IMR-90 (cell line): ENCODE data around the gene TBC1D22A. TPM values are rescaled to one million over a fixed set of nuclear protein-coding genes. Genes with fewer than 3 reads are reported as not detected.

ENCODE experiments used
- ATAC-seq: fragments of 200-7000 bp; cut with Tn5 transposase; 2 replicates; pipeline ENCODE4 v1.9.1; 2020; ENCODE audit warnings: low read depth, mild to moderate bottlenecking, moderate library complexity
- BruUV-seq: library from RNA; stranded (reverse); fragments of 400-500 nt; replicated peaks from 2 replicates; lab custom pipeline; 2021; lab: Mats Ljungman, UMichigan
- CTCF ChIA-PET: fragments of 300-600 bp; formaldehyde crosslinking; extraction: SDS; loops from one replicate; lab custom pipeline; 2021; ENCODE audit warnings: antibody characterized with exemption; lab: Yijun Ruan, JAX
- POLR2A ChIA-PET: fragments of 300-600 bp; sonication (Branson Sonifier 250); formaldehyde crosslinking; loops from one replicate; lab custom pipeline; 2022; ENCODE audit warnings: antibody characterized with exemption; ENCODE audit not compliant: unreplicated experiment; lab: Charles Lee
- DNase-seq: peaks from one replicate; pipeline ENCODE4 v3.0.0; 2013
- H2AFZ ChIP-seq: replicated peaks from 2 replicates; pipeline ENCODE3; 2013; ENCODE audit warnings: low read length, mild to moderate bottlenecking; ENCODE audit not compliant: poor library complexity
- H2AK5ac ChIP-seq: 2 replicates; pipeline ENCODE4 v1.6.1; 2013; ENCODE audit warnings: low read depth, low read length, inconsistent platforms
- H2AK9ac ChIP-seq: replicated peaks from 2 replicates; pipeline ENCODE3; 2013; ENCODE audit warnings: mild to moderate bottlenecking, low read depth, low read length, moderate library complexity; ENCODE audit not compliant: poor library complexity
- H2BK120ac ChIP-seq: 2 replicates; pipeline ENCODE4 v1.6.1; 2013; ENCODE audit warnings: low read depth, low read length, inconsistent platforms
- H2BK15ac ChIP-seq: 3 replicates; pipeline ENCODE4 v1.6.1; 2013; ENCODE audit warnings: low read depth, low read length, inconsistent platforms
- H2BK20ac ChIP-seq: 2 replicates; pipeline ENCODE4 v1.6.1; 2013; ENCODE audit warnings: low read depth, mild to moderate bottlenecking, inconsistent platforms, low read length, moderate library complexity
- H2BK5ac ChIP-seq: 2 replicates; pipeline ENCODE4 v1.6.1; 2013; ENCODE audit warnings: mild to moderate bottlenecking, low read depth, low read length, inconsistent platforms; ENCODE audit not compliant: poor library complexity, severe bottlenecking
- H3K14ac ChIP-seq: replicated peaks from 2 replicates; pipeline ENCODE4 v1.6.1; 2013; ENCODE audit warnings: low read depth, low read length, inconsistent platforms
- H3K18ac ChIP-seq: 2 replicates; pipeline ENCODE4 v1.6.1; 2013; ENCODE audit warnings: low read depth, low read length, control low read depth
- H3K23ac ChIP-seq: 2 replicates; pipeline ENCODE4 v1.6.1; 2013; ENCODE audit warnings: low read depth, low read length, inconsistent platforms
- H3K27ac ChIP-seq: 2 replicates; pipeline ENCODE4 v1.5.1; 2013; ENCODE audit warnings: mild to moderate bottlenecking, control low read depth, low read length; ENCODE audit not compliant: insufficient read depth
- H3K27me3 ChIP-seq: 2 replicates; pipeline ENCODE4 v1.6.1; 2013; ENCODE audit warnings: low read length; ENCODE audit not compliant: control insufficient read depth, insufficient read depth
- H3K36me3 ChIP-seq: 2 replicates; pipeline ENCODE4 v1.6.1; 2013; ENCODE audit warnings: low read length, mixed read lengths; ENCODE audit not compliant: control insufficient read depth, insufficient read depth
- H3K4ac ChIP-seq: 2 replicates; pipeline ENCODE4 v1.6.1; 2013; ENCODE audit warnings: low read depth, low read length, inconsistent platforms
- H3K4me1 ChIP-seq: 2 replicates; pipeline ENCODE4 v1.6.1; 2013; ENCODE audit warnings: low read length, mixed read lengths; ENCODE audit not compliant: control insufficient read depth, insufficient read depth
- H3K4me2 ChIP-seq: 2 replicates; pipeline ENCODE4 v1.6.1; 2013; ENCODE audit warnings: low read depth, mild to moderate bottlenecking, control low read depth, low read length, moderate library complexity
- H3K4me3 ChIP-seq: 2 replicates; pipeline ENCODE4 v1.5.1; 2013; ENCODE audit warnings: low read depth, mild to moderate bottlenecking, control low read depth, low read length, moderate library complexity; ENCODE audit not compliant: insufficient read depth
- H3K56ac ChIP-seq: 2 replicates; pipeline ENCODE4 v1.6.1; 2013; ENCODE audit warnings: low read length, inconsistent platforms; ENCODE audit not compliant: insufficient read depth; ENCODE audit errors: extremely low read depth
- H3K79me1 ChIP-seq, 2 experiments: 2 replicates each; pipeline ENCODE4 v1.6.1; 2013; ENCODE audit warnings: low read length in 2 of 2, inconsistent platforms in 1 of 2, low read depth in 1 of 2
- H3K9ac ChIP-seq: 2 replicates; pipeline ENCODE4 v1.6.1; 2013; ENCODE audit warnings: low read depth, low read length, control low read depth
- H3K9me1 ChIP-seq: 2 replicates; pipeline ENCODE4 v1.6.1; 2013; ENCODE audit warnings: low read length, inconsistent platforms; ENCODE audit not compliant: insufficient read depth
- H3K9me3 ChIP-seq: 2 replicates; pipeline ENCODE4 v1.6.1; 2013; ENCODE audit warnings: low read length; ENCODE audit not compliant: control insufficient read depth, insufficient read depth
- H4K20me1 ChIP-seq: 2 replicates; pipeline ENCODE4 v1.6.1; 2013; ENCODE audit warnings: low read length, inconsistent platforms; ENCODE audit not compliant: insufficient read depth
- H4K5ac ChIP-seq: 2 replicates; pipeline ENCODE4 v1.6.1; 2013; ENCODE audit warnings: mild to moderate bottlenecking, low read depth, low read length, control low read depth
- H4K8ac ChIP-seq, 2 experiments: 2 replicates each; pipeline ENCODE4 v1.6.1; 2013; ENCODE audit warnings: low read depth in 2 of 2, low read length in 2 of 2, control low read depth in 1 of 2, inconsistent platforms in 1 of 2
- H4K91ac ChIP-seq: 2 replicates; pipeline ENCODE4 v1.6.1; 2013; ENCODE audit warnings: low read depth, low read length, inconsistent platforms; ENCODE audit not compliant: insufficient read depth
- CEBPB ChIP-seq: IDR thresholded peaks from 2 replicates; pipeline ENCODE4 v1.6.1; 2012; ENCODE audit warnings: low read depth, low read length, improper control_type of control experiment
- CHD1 ChIP-seq: IDR thresholded peaks from 2 replicates; pipeline ENCODE4 v1.6.1; 2012; ENCODE audit warnings: low read depth, low read length, improper control_type of control experiment
- MAFK ChIP-seq: IDR thresholded peaks from 2 replicates; pipeline ENCODE4 v1.6.1; 2012; ENCODE audit warnings: low read depth, low read length, improper control_type of control experiment
- MAZ ChIP-seq: IDR thresholded peaks from 2 replicates; pipeline ENCODE4 v1.6.1; 2012; ENCODE audit warnings: low read depth, mild to moderate bottlenecking, low read length, improper control_type of control experiment, moderate library complexity, borderline replicate concordance
- NFE2L2 ChIP-seq: fragments of 150-350 bp; IDR thresholded peaks from 2 replicates; pipeline ENCODE4 v1.6.1; 2016; ENCODE audit warnings: low read depth, mild to moderate bottlenecking, low read length
- POLR2A ChIP-seq: IDR thresholded peaks from 2 replicates; pipeline ENCODE4 v1.6.1; 2012; ENCODE audit warnings: mild to moderate bottlenecking, low read depth, low read length
- RFX5 ChIP-seq: IDR thresholded peaks from 2 replicates; pipeline ENCODE4 v1.8.0; 2012; ENCODE audit warnings: low read depth, mild to moderate bottlenecking, low read length, moderate library complexity
- SMC3 ChIP-seq: fragments of 150-350 bp; IDR thresholded peaks from 2 replicates; pipeline ENCODE4 v1.6.1; 2016; ENCODE audit warnings: low read depth, mild to moderate bottlenecking, antibody characterized with exemption, low read length, moderate library complexity
- WGBS, 2 experiments: methylation state at CpG; one replicate each; pipeline versions ENCODE4 v1.1.5 to v1.1.7; 2013; ENCODE audit warnings: missing lambda C conversion rate in 2 of 2; ENCODE audit not compliant: insufficient read length in 1 of 2; ENCODE audit errors: extremely low coverage in 2 of 2; 5-methylcytosine and 5-hydroxymethylcytosine counted together
- dilution Hi-C: fragments of 300-500 bp; cut with HindIII; formaldehyde crosslinking; loops from one replicate; pipeline ENCODE4 v1.14.3; 2018; ENCODE audit warnings: low sequenced_read_pairs; ENCODE audit not compliant: unreplicated experiment
- in situ Hi-C: fragments of 300-500 bp; cut with MboI; formaldehyde crosslinking; loops from 3 replicates; pipeline ENCODE4 v1.14.3; 2019; ENCODE audit warnings: low sequenced_read_pairs, inconsistent platforms, mixed read lengths
- intact Hi-C: fragments of 100-400 bp; cut with micrococcal nuclease; formaldehyde crosslinking; loops from 2 replicates; pipeline ENCODE4 v1.10.0; 2022
- polyA plus RNA-seq, 3 experiments: library from polyadenylated mRNA; depleted of rRNA; stranded (reverse); fragments of >200 nt; gene quantifications; 2 replicates each; pipeline ENCODE4 v1.2.3, GENCODE V29; 2012; ENCODE audit warnings: low replicate concordance in 1 of 3
- total RNA-seq: library from RNA; depleted of rRNA; stranded (reverse); fragments of >200 nt; gene quantifications from 2 replicates; pipeline ENCODE4 v1.2.3, GENCODE V29; 2012
- TF ChIP-seq, protein P1 (sequence below): conservative IDR thresholded peaks from 2 replicates; pipeline ENCODE4 v1.5.1; 2012; ENCODE audit warnings: mild to moderate bottlenecking, low read depth, low read length, improper control_type of control experiment

TBC1D22A gene
- total and polyA plus RNA-seq, 2 of the 4 experiments (the other 2 are of a cell fraction): 9.0 to 16.7 TPM

DNA sequence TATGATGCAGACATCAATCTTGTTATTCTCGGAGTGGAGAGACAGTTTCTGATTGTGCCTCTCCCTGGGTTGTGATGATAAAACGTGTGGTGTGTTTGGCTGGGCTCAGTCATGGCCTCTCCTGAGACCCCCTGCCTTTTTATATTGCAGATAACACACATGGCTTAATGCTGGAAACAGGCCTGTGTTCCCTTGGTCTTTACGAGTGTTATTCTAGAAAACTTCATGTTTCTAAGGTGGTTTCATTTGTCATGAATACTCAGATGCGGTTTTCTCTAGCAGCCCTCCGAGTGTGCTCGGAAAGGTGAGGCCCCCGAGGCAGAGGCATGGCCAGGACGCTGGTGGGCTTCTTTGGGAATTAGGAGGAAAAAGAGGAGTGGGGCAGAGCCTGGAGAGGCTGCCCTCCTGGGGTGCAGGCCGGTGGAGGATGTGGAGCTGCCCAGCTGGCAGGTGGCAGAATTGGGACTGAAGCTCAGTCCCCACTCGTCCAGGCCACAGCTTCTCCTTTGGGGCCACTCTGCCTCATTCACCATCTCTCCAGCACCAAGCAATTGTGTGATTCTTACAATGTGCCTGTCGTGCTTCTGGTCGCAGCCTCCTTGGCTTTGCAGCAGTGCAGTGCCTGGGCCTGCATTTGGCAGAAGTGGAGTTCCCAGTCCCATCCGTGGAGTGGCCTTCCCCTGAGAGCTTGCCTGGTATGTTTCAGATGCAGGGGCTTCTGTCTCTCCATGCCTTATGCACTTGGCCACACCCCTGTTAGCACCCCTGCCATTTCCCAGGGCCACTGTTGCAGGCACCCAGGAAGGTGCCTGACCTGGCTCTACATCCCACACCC, 309.6 kb downstream of the TBC1D22A start:
- Histone ChIP-seq H2AFZ (no peak overlapping the region), H2BK120ac (no peak overlapping the region), H4K20me1 (peaks cover 5% of the 10 kb centered on the region), H3K56ac (no peak overlapping the region), H3K4me2 (no peak overlapping the region), H2BK5ac (no peak overlapping the region), H2BK15ac (no peak overlapping the region), H3K4me3 (no peak overlapping the region), H3K4me1 (no peaks in the 10 kb centered on the region), H4K5ac (no peak overlapping the region), H4K91ac (no peak overlapping the region), H3K14ac (no peak overlapping the region), H3K79me1 (peaks cover 4 to 8% of the 10 kb centered on the region in 2 experiments; a peak in 3 of 4 replicates), H3K23ac (no peak overlapping the region), H2AK9ac (no peak overlapping the region), H3K18ac (no peak overlapping the region), H3K27me3 (no peaks in the 10 kb centered on the region), H3K9me3 (peaks cover 14% of the 10 kb centered on the region), H2AK5ac (no peak overlapping the region), H2BK20ac (no peak overlapping the region), H3K4ac (no peak overlapping the region), H3K36me3 (0 out of 2 replicates have a peak, but pooled peaks cover 1% of the 10 kb centered on the region), H3K27ac (no peak overlapping the region), H4K8ac (no peak overlapping the region), H3K9ac (no peak overlapping the region), H3K9me1 (0 out of 2 replicates have a peak, but pooled peaks cover 10% of the 10 kb centered on the region)
- intact Hi-C loops (no loop called here), in situ Hi-C loops (no loop called here), dilution Hi-C loops (no loop called here)
- POLR2A ChIA-PET: no interaction called here
- BruUV-seq: no TSS peak
- no peak for ATAC-seq
- no peak for DNase-seq
- TF ChIP-seq MAFK (no peak), NFE2L2 (no peak), RFX5 (no peak), MAZ (no peak), CEBPB (no peak), CHD1 (no peak), SMC3 (no peak), POLR2A (no peak)
- TF ChIP-seq, protein P1, sequence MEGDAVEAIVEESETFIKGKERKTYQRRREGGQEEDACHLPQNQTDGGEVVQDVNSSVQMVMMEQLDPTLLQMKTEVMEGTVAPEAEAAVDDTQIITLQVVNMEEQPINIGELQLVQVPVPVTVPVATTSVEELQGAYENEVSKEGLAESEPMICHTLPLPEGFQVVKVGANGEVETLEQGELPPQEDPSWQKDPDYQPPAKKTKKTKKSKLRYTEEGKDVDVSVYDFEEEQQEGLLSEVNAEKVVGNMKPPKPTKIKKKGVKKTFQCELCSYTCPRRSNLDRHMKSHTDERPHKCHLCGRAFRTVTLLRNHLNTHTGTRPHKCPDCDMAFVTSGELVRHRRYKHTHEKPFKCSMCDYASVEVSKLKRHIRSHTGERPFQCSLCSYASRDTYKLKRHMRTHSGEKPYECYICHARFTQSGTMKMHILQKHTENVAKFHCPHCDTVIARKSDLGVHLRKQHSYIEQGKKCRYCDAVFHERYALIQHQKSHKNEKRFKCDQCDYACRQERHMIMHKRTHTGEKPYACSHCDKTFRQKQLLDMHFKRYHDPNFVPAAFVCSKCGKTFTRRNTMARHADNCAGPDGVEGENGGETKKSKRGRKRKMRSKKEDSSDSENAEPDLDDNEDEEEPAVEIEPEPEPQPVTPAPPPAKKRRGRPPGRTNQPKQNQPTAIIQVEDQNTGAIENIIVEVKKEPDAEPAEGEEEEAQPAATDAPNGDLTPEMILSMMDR: no peak
- CTCF ChIA-PET: no interaction called here
- no CpG with 5 or more reads among the region's 13 CpGs for WGBS, 2 experiments
